Breast epithelium (tissue), 3 donors: ENCODE data around the gene LRRC4C.

Source experiments
- CTCF ChIP-seq, 3 donors: fragments of 450-650 bp; IDR thresholded peaks; one replicate each; pipeline ENCODE4 v1.5.1; 2016 to 2017; ENCODE audit warnings: antibody characterized with exemption in 3 of 3, mild to moderate bottlenecking in 3 of 3, moderate library complexity in 3 of 3
- POLR2A ChIP-seq: fragments of 450-650 bp; IDR thresholded peaks from one replicate; pipeline ENCODE4 v1.6.1; 2016; ENCODE audit warnings: antibody characterized with exemption, mild to moderate bottlenecking, moderate library complexity
- POLR2AphosphoS5 ChIP-seq, 3 donors: sonication (generic); formaldehyde crosslinking; IDR thresholded peaks; one replicate each; pipeline ENCODE4 v1.6.1; 2017; ENCODE audit warnings: antibody characterized with exemption in 3 of 3

GRCh38 chr11:41133023-41133422 is 326.4 kb downstream of the LRRC4C start:
- TF ChIP-seq CTCF (IDR thresholded peaks at IDR 0.05) (no peak), POLR2A (no peak), POLR2AphosphoS5 (IDR thresholded peaks at IDR 0.05) (no peak)
